Astrocyte (in vitro differentiated cells and primary cell): ENCODE results near the gene MIA2. TPM values are rescaled to one million over a fixed set of nuclear protein-coding genes. Genes with fewer than 3 reads are reported as not detected.
"Not testable (repeated sequence)": the region's sequence is repeated elsewhere in the genome, so short reads cannot be mapped to it uniquely, and the experiment has no call there.

Experiments used
- DNase-seq: peaks from one replicate; pipeline ENCODE4 v3.0.0-alpha.2; 2010; ENCODE audit warnings: low read depth
- FAIRE-seq: peaks from 2 replicates; lab custom pipeline; 2011; peaks lifted over from hg19 to GRCh38; lab: Jason Lieb, UNC
- H2AFZ ChIP-seq: 2 replicates; pipeline ENCODE4 v1.6.0; 2012; ENCODE audit warnings: low read depth, low read length, inconsistent platforms
- H3K27ac ChIP-seq: 2 replicates; pipeline ENCODE4 v1.5.1; 2011; ENCODE audit warnings: low read depth, low read length, inconsistent platforms
- H3K27me3 ChIP-seq: 2 replicates; pipeline ENCODE4 v1.6.0; 2011; ENCODE audit warnings: low read length, inconsistent platforms; ENCODE audit not compliant: insufficient read depth
- H3K36me3 ChIP-seq: 2 replicates; pipeline ENCODE4 v1.5.1; 2011; ENCODE audit warnings: low read length, inconsistent platforms; ENCODE audit not compliant: insufficient read depth
- H3K4me1 ChIP-seq: 2 replicates; pipeline ENCODE4 v1.5.1; 2011; ENCODE audit warnings: low read length, inconsistent platforms; ENCODE audit not compliant: insufficient read depth
- H3K4me2 ChIP-seq: 2 replicates; pipeline ENCODE4 v1.6.0; 2012; ENCODE audit warnings: low read length, inconsistent platforms
- H3K4me3 ChIP-seq: 2 replicates; pipeline ENCODE4 v1.5.1; 2011; ENCODE audit warnings: low read depth, mild to moderate bottlenecking, low read length, inconsistent platforms; ENCODE audit not compliant: insufficient read depth
- H3K79me2 ChIP-seq: 2 replicates; pipeline ENCODE4 v1.6.0; 2012; ENCODE audit warnings: mild to moderate bottlenecking, low read length, inconsistent platforms; ENCODE audit not compliant: insufficient read depth
- H3K9ac ChIP-seq: 2 replicates; pipeline ENCODE4 v1.6.0; 2012; ENCODE audit warnings: mild to moderate bottlenecking, low read length, inconsistent platforms
- H3K9me3 ChIP-seq: 2 replicates; pipeline ENCODE4 v1.5.1; 2012; ENCODE audit warnings: low read depth, mild to moderate bottlenecking, low read length, inconsistent platforms; ENCODE audit not compliant: insufficient read depth
- H4K20me1 ChIP-seq: 2 replicates; pipeline ENCODE4 v1.6.0; 2012; ENCODE audit warnings: low read length, inconsistent platforms; ENCODE audit not compliant: insufficient read depth
- H3K27ac Mint-ChIP-seq: one replicate; pipeline ENCODE4 v1.8.0; 2021; ENCODE audit warnings: mild to moderate bottlenecking, mixed read lengths; ENCODE audit not compliant: unreplicated experiment
- H3K27me3 Mint-ChIP-seq: one replicate; pipeline ENCODE4 v1.8.0; 2021; ENCODE audit warnings: low read depth, mixed read lengths; ENCODE audit not compliant: unreplicated experiment
- H3K36me3 Mint-ChIP-seq: one replicate; pipeline ENCODE4 v1.8.0; 2021; ENCODE audit warnings: low read depth, mixed read lengths; ENCODE audit not compliant: unreplicated experiment
- H3K4me1 Mint-ChIP-seq: one replicate; pipeline ENCODE4 v1.8.0; 2021; ENCODE audit warnings: low read depth, mixed read lengths; ENCODE audit not compliant: unreplicated experiment
- H3K4me3 Mint-ChIP-seq: one replicate; pipeline ENCODE4 v1.8.0; 2021; ENCODE audit warnings: mild to moderate bottlenecking, moderate library complexity, mixed read lengths; ENCODE audit not compliant: unreplicated experiment
- H3K9me3 Mint-ChIP-seq: one replicate; pipeline ENCODE4 v1.8.0; 2021; ENCODE audit warnings: mild to moderate bottlenecking, mixed read lengths; ENCODE audit not compliant: unreplicated experiment
- CTCF ChIP-seq: IDR thresholded peaks from 2 replicates; pipeline ENCODE4 v1.5.1; 2011; ENCODE audit warnings: low read depth, mild to moderate bottlenecking, inconsistent platforms, low read length, moderate library complexity; ENCODE audit not compliant: insufficient read depth
- EZH2 ChIP-seq: IDR thresholded peaks from 2 replicates; pipeline ENCODE4 v1.6.1; 2012; ENCODE audit warnings: mild to moderate bottlenecking, low read length, inconsistent platforms; ENCODE audit not compliant: insufficient read depth
- total RNA-seq: library from RNA; stranded (reverse); gene quantifications from 2 replicates; pipeline ENCODE4 v1.2.1, GENCODE V29; 2021

MIA2 gene
- total RNA-seq, 1 donor from 2014 or later = 18.2 TPM

DNA sequence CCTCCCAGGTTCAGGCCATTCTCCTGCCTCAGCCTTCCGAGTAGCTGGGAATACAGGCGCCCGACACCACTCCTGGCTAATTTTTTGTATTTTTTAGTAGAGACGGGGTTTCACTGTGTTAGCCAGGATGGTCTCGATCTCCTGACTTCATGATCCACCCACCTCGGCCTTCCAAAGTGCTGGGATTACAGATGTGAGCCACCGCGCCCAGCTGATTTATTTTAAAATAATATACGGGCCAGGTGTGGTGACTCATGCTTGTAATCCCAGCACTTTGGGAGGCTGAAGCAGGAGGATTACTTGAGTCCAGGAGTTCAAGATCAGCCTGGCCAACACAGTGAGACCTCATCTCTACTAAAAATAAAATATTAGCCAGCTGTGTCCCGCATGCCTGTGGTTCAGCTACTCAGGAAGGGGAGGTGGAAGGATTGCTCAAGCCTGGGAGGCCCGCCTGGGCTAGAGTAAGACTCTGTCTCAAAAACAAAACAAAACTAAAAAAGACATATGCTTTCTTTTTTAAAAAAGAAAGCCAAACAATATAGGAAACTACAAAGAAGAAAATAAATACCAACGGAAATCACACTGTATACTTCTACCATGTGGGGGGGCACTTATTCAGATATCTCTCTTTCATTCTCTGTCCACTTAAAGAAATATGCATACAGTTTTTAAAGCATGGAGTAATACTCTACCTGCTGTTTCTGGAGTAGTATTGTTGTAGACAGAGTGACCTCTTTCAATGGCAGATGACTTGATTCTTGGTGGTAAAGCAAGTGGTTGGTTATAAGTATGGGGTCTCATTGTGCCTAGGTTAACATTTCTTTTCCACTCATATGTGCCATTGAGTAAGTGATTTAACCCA lies 930 bp upstream of the MIA2 start:
- Histone ChIP-seq H3K4me1 (peaks cover 17% of the 10 kb centered on the region), H3K9ac (no peak overlapping the region), H3K36me3 (no peaks in the 10 kb centered on the region), H3K27me3 (no peaks in the 10 kb centered on the region), H3K9me3 (no peaks in the 10 kb centered on the region), H2AFZ (no peak overlapping the region), H3K27ac (no peak overlapping the region), H3K79me2 (no peaks in the 10 kb centered on the region), H3K4me3 (no peak overlapping the region), H3K4me2 (peak overlapping the region; percentile 41), H4K20me1 (no peaks in the 10 kb centered on the region)
- DNase-seq (peak; percentile 59), FAIRE-seq (no peak)
- H3K27me3 Mint-ChIP-seq = no peaks in the 10 kb centered on the region
- peaks cover 11% of the 10 kb centered on the region for H3K4me1 Mint-ChIP-seq
- H3K4me3 Mint-ChIP-seq = no peak overlapping the region
- H3K27ac Mint-ChIP-seq = peak overlapping the region; percentile 97
- H3K9me3 Mint-ChIP-seq = no peaks in the 10 kb centered on the region
- H3K36me3 Mint-ChIP-seq = no peaks in the 10 kb centered on the region
- TF ChIP-seq CTCF = no peak
- TF ChIP-seq EZH2 = no peak

GRCh38 chr14:39234986-39235385 lies 1.3 kb downstream of the MIA2 start:
- H3K4me3 ChIP-seq, FAIRE-seq, H3K9me3 ChIP-seq: not testable (repeated sequence)

GRCh38 chr14:39235466-39235865 lies 1.8 kb downstream of the MIA2 start:
- not testable (repeated sequence) for H3K9me3 ChIP-seq, H3K27me3 ChIP-seq, H3K27ac Mint-ChIP-seq, DNase-seq, H3K4me3 ChIP-seq, H3K4me3 Mint-ChIP-seq, H3K9me3 Mint-ChIP-seq, H3K36me3 ChIP-seq, H3K4me2 ChIP-seq, FAIRE-seq, H3K36me3 Mint-ChIP-seq, H2AFZ ChIP-seq, H3K4me1 Mint-ChIP-seq, H4K20me1 ChIP-seq, H3K79me2 ChIP-seq, H3K27me3 Mint-ChIP-seq, H3K9ac ChIP-seq, H3K4me1 ChIP-seq, H3K27ac ChIP-seq

More at GRCh38 chr14:39234986-39235385, 1.3 kb downstream of the MIA2 start:
- DNase-seq, H3K4me1 ChIP-seq, H3K9me3 Mint-ChIP-seq, H3K79me2 ChIP-seq, H3K27me3 ChIP-seq, H3K36me3 Mint-ChIP-seq, H4K20me1 ChIP-seq, H2AFZ ChIP-seq, H3K27ac ChIP-seq, H3K4me2 ChIP-seq, H3K27me3 Mint-ChIP-seq, H3K9ac ChIP-seq, H3K4me3 Mint-ChIP-seq, H3K36me3 ChIP-seq, H3K27ac Mint-ChIP-seq, H3K4me1 Mint-ChIP-seq: not testable (repeated sequence)
